Right atrium auricular region (tissue), 2 donors: ENCODE results near the gene TTC39C. TPM values are rescaled to one million over a fixed set of nuclear protein-coding genes. Genes with fewer than 3 reads are reported as not detected.
"Not testable (repeated sequence)": the region's sequence is repeated elsewhere in the genome, so short reads cannot be mapped to it uniquely, and the experiment has no call there.

ENCODE experiments used
- DNase-seq: peaks from one replicate; pipeline ENCODE4 v3.0.0-alpha.2; 2019; ENCODE audit warnings: low spot score
- H3K27ac ChIP-seq, 2 donors: fragments of 200-600 bp; sonication (generic); 1 replicate in 1 of 2; 2 replicates in 1 of 2; pipeline ENCODE4 v1.5.1; 2016 to 2019
- H3K27me3 ChIP-seq, 2 donors: fragments of 200-600 bp; sonication (generic); one replicate each; pipeline versions ENCODE4 v1.5.1 to v1.6.0; 2017 to 2019
- H3K36me3 ChIP-seq: fragments of 200-600 bp; sonication (generic); one replicate; pipeline ENCODE4 v1.5.1; 2016
- H3K4me1 ChIP-seq, 2 donors: fragments of 200-600 bp; sonication (generic); one replicate each; pipeline versions ENCODE4 v1.5.1 to v1.6.0; 2017 to 2019
- H3K4me3 ChIP-seq, 2 donors: fragments of 200-600 bp; sonication (generic); 1 replicate in 1 of 2; 2 replicates in 1 of 2; pipeline ENCODE4 v1.5.1; 2017 to 2019; ENCODE audit warnings: mild to moderate bottlenecking in 1 of 2, moderate library complexity in 1 of 2
- H3K9me3 ChIP-seq, 2 donors: fragments of 200-600 bp; sonication (generic); one replicate each; pipeline ENCODE4 v1.5.1; 2019
- CTCF ChIP-seq, 2 donors: fragments of 200-600 bp; sonication (generic); IDR thresholded peaks; one replicate each; pipeline ENCODE4 v1.5.1; 2019; ENCODE audit warnings: antibody characterized with exemption in 2 of 2
- total RNA-seq, 2 donors: library from RNA; depleted of rRNA; stranded (reverse); fragments of >200 nt; gene quantifications; one replicate each; pipeline ENCODE4 v1.1.0, GENCODE V29; 2016

Gene TTC39C
- total RNA-seq, 2 donors from 2014 or later: 4.2 to 10.3 TPM

DNA sequence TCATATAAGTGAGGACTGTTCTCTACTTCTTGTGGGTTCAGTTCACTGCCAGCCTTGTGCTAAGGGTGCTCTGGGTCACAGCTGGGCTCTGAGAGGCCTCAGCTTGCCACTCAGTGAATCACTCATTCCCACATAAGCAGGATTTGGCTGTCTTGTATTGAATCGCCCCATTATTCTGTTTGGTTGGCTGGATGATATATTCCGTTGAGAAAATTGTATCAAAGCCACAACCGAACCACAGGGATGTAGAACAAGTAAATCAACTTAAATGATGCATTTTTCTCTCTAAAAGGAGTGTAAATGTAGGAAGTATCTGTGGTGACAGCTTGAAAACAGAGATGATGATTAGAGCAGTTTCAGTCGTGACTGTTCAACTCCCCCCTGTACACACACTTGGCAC lies 39.6 kb downstream of the TTC39C start:
- H3K9me3 ChIP-seq: no peaks in the 10 kb centered on the region
- H3K36me3 ChIP-seq: no peaks in the 10 kb centered on the region
- peak overlapping the region in 1 of 2 donors; percentile 15 for H3K27ac ChIP-seq
- DNase-seq: no peak
- no peaks in the 10 kb centered on the region for H3K27me3 ChIP-seq
- TF ChIP-seq CTCF (IDR thresholded peaks at IDR 0.05): no peak
- H3K4me1 ChIP-seq: peaks cover 0 to 9% of the 10 kb centered on the region in 2 donors
- H3K4me3 ChIP-seq: no peak overlapping the region

GRCh38 chr18:24055009-24055804 lies 40.7 kb downstream of the TTC39C start:
- no peak for DNase-seq
- Histone ChIP-seq H3K36me3 (no peaks in the 10 kb centered on the region), H3K9me3 (no peaks in the 10 kb centered on the region), H3K27ac (no peak overlapping the region), H3K27me3 (no peaks in the 10 kb centered on the region), H3K4me1 (peaks cover 0 to 9% of the 10 kb centered on the region in 2 donors), H3K4me3 (no peak overlapping the region)
- no peak for TF ChIP-seq CTCF (IDR thresholded peaks at IDR 0.05)

DNA sequence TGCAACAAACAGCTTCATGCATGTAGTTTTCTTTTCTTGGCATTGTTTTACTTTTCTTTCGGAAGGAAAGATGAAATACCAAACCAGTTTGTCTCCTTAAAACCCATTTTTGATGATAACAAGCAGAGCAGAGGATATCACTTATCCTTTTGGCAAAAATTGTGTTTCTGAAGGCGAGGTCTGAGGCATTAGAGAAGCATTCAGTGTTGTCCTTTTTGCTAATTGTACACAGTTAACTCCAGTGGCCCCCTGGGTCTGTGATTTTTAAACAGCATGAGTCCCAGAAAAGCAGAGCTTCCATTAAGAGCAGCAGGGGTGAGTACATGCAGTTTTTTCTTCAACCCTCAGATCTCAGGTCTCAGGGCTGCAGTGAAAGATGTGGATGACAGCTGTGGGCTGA lies 41.3 kb downstream of the TTC39C start:
- H3K4me1 ChIP-seq: peaks cover 0 to 9% of the 10 kb centered on the region in 2 donors
- no peak overlapping the region for H3K4me3 ChIP-seq
- no peaks in the 10 kb centered on the region for H3K9me3 ChIP-seq
- no peaks in the 10 kb centered on the region for H3K27me3 ChIP-seq
- TF ChIP-seq CTCF (IDR thresholded peaks at IDR 0.05): no peak
- no peak overlapping the region for H3K27ac ChIP-seq
- no peaks in the 10 kb centered on the region for H3K36me3 ChIP-seq
- DNase-seq: no peak

DNA sequence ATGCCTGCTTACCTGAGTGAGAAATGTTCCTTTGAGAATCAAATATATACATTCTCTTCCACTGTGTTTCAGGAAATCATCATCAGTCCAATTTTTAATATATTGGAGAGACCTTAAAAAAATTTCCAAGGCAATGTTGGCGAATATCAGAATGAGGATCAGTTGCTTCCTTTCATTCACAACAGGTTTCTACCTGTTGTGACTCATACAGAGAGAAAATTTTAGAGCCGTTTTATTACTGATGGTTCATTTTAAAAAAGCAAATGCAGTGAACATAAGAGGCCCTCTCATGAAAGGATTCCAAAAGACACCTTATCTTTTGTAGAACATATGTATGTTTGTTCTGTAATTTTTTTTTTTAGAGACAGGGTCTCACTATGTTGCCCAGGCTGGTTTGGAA lies 42.0 kb downstream of the TTC39C start:
- DNase-seq: no peak
- TF ChIP-seq CTCF (IDR thresholded peaks at IDR 0.05): no peak
- Histone ChIP-seq H3K27ac (no peak overlapping the region), H3K4me1 (peaks cover 0 to 9% of the 10 kb centered on the region in 2 donors), H3K36me3 (no peaks in the 10 kb centered on the region), H3K27me3 (no peaks in the 10 kb centered on the region), H3K9me3 (no peaks in the 10 kb centered on the region), H3K4me3 (no peak overlapping the region)

- no peak for DNase-seq
- Histone ChIP-seq H3K4me1 (peaks cover 0 to 9% of the 10 kb centered on the region in 2 donors), H3K27ac (no peak overlapping the region), H3K36me3 (no peaks in the 10 kb centered on the region), H3K27me3 (no peaks in the 10 kb centered on the region), H3K4me3 (no peak overlapping the region), H3K9me3 (no peaks in the 10 kb centered on the region)
- TF ChIP-seq CTCF (IDR thresholded peaks at IDR 0.05): no peak
Measured at GRCh38 chr18:24057804-24058203, 43.2 kb downstream of the TTC39C start.

DNA sequence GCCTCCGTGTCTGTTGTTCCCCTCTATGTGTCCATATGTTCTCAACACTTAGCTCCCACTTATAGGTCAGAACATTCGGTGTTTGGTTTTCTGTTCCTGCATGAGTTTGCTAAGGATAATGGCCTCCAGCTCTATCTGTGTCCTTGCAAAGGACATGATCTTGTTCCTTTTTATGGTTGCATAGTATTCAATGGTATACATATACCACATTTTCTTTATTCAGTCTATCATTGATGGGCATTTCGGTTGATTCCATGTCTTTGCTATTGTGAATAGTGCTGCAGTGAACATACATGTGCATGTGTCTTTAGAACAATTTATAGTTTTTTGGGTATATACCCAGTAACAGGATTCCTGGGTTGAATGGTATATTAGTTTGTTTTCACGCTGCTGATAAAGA lies 44.8 kb downstream of the TTC39C start:
- not testable (repeated sequence) for H3K27ac ChIP-seq, H3K4me3 ChIP-seq, H3K27me3 ChIP-seq, H3K4me1 ChIP-seq, H3K36me3 ChIP-seq, DNase-seq, H3K9me3 ChIP-seq
